ENCODE data around the gene MITF. TPM values are rescaled to one million over a fixed set of nuclear protein-coding genes. Genes with fewer than 3 reads are reported as not detected.

MITF gene
- polyA plus RNA-seq, 1 donor (not counting 4 experiments of a cell fraction or from before 2014, with no cell fraction given), result 2.7 TPM

DNA sequence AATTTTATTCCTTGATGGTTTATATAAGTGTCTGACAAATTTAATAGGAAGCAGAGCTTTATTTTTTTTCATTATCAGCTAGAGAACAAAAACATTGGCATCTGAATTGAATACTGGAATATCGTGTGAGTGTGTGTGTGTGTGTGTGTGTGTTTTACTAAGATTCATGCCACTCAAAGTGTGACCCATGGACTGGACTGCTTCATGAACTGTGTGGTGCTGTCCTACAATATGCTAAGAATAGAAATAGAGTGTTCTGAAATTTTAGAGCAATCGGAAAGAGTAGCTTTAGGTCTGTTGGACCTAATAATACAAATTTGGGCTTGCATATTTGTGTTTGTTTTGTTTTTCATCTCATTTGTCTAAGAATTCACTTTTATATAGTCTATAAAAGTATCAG, 89.6 kb downstream of the MITF start:
- no peak for TF ChIP-seq EZH2 (IDR thresholded peaks at IDR 0.05; ENCODE audit: low read length)
- TF ChIP-seq CTCF (optimal IDR thresholded peaks at IDR 0.05 in 1 of 3, IDR thresholded peaks at IDR 0.05 in 1 of 3, conservative IDR thresholded peaks at IDR 0.05 in 1 of 3; ENCODE audit: extremely low read depth in 1 of 3, insufficient read depth in 2 of 3, low read length in 3 of 3), result no peak
- Histone ChIP-seq H3K4me2 (ENCODE audit: control insufficient read depth, extremely low read depth, insufficient read depth, low read depth, low read length) (no peak overlapping the region), H3K27me3 (ENCODE audit: control insufficient read depth, extremely low read depth, insufficient read depth, low read length) (no peaks in the 10 kb centered on the region), H2AFZ (ENCODE audit: control insufficient read depth, low read length) (no peak overlapping the region), H3K4me3 (ENCODE audit: control insufficient read depth in 2 of 3, extremely low read depth in 1 of 3, insufficient read depth in 2 of 3, low read depth in 1 of 3, low read length in 3 of 3) (no peak overlapping the region), H3K9me1 (ENCODE audit: control insufficient read depth, extremely low read depth, insufficient read depth, low read length) (no peaks in the 10 kb centered on the region), H3K4me1 (ENCODE audit: control insufficient read depth, extremely low read depth, insufficient read depth, low read length) (no peaks in the 10 kb centered on the region), H4K20me1 (ENCODE audit: control insufficient read depth, extremely low read depth, insufficient read depth, low read length) (no peaks in the 10 kb centered on the region), H3K36me3 (ENCODE audit: control insufficient read depth in 2 of 2, extremely low read depth in 1 of 2, insufficient read depth in 2 of 2, low read length in 2 of 2) (no peaks in the 10 kb centered on the region), H3K79me2 (ENCODE audit: control insufficient read depth, insufficient read depth, low read length) (no peaks in the 10 kb centered on the region), H3K27ac (ENCODE audit: control insufficient read depth, insufficient read depth, low read length) (no peak overlapping the region), H3K9me3 (ENCODE audit: control insufficient read depth, low read depth, low read length) (no peaks in the 10 kb centered on the region), H3K9ac (ENCODE audit: control insufficient read depth, extremely low read depth, insufficient read depth, low read length) (no peak overlapping the region)
- dilution Hi-C loops (cut with MboI; ENCODE audit: extremely low pct_ligation_motif_present, low sequenced_read_pairs), result no loop called here
- no peak for FAIRE-seq
- DNase-seq (ENCODE audit: low read depth, low spot score), result no peak

DNA sequence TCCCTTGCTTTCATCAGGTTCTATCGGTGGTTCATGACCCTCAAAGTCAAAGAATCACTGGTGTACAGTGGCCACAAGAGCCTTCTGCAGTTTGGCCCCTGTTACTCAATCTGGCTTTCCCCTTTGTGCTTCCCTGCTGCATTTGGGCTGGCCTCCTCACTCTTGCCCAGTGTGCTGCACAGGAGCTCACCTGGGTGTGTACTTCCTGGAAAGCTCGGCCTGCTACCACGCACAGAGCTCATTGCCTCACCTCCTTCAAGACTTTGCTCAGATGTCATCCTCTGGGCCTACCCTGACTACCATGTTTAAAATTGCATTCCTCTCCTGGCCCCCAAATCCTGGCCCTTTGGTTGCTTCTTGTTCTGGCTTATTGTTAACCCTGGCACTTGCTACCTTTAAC, 90.9 kb downstream of the MITF start:
- H3K9ac ChIP-seq (ENCODE audit: control insufficient read depth, extremely low read depth, insufficient read depth, low read length), result no peak overlapping the region
- no peaks in the 10 kb centered on the region for H3K4me1 ChIP-seq (ENCODE audit: control insufficient read depth, extremely low read depth, insufficient read depth, low read length)
- H3K9me3 ChIP-seq (ENCODE audit: control insufficient read depth, low read depth, low read length), result no peaks in the 10 kb centered on the region
- H3K27me3 ChIP-seq (ENCODE audit: control insufficient read depth, extremely low read depth, insufficient read depth, low read length), result no peaks in the 10 kb centered on the region
- H2AFZ ChIP-seq (ENCODE audit: control insufficient read depth, low read length), result no peak overlapping the region
- FAIRE-seq, result no peak
- dilution Hi-C loops (cut with MboI; ENCODE audit: extremely low pct_ligation_motif_present, low sequenced_read_pairs), result no loop called here
- H3K36me3 ChIP-seq (ENCODE audit: control insufficient read depth in 2 of 2, extremely low read depth in 1 of 2, insufficient read depth in 2 of 2, low read length in 2 of 2), result no peaks in the 10 kb centered on the region
- DNase-seq (ENCODE audit: low read depth, low spot score), result no peak
- no peak overlapping the region for H3K4me2 ChIP-seq (ENCODE audit: control insufficient read depth, extremely low read depth, insufficient read depth, low read depth, low read length)
- H4K20me1 ChIP-seq (ENCODE audit: control insufficient read depth, extremely low read depth, insufficient read depth, low read length), result no peaks in the 10 kb centered on the region
- no peak overlapping the region for H3K27ac ChIP-seq (ENCODE audit: control insufficient read depth, insufficient read depth, low read length)
- H3K79me2 ChIP-seq (ENCODE audit: control insufficient read depth, insufficient read depth, low read length), result no peaks in the 10 kb centered on the region
- no peak for TF ChIP-seq EZH2 (IDR thresholded peaks at IDR 0.05; ENCODE audit: low read length)
- no peak for TF ChIP-seq CTCF (optimal IDR thresholded peaks at IDR 0.05 in 1 of 3, IDR thresholded peaks at IDR 0.05 in 1 of 3, conservative IDR thresholded peaks at IDR 0.05 in 1 of 3; ENCODE audit: extremely low read depth in 1 of 3, insufficient read depth in 2 of 3, low read length in 3 of 3)
- H3K4me3 ChIP-seq (ENCODE audit: control insufficient read depth in 2 of 3, extremely low read depth in 1 of 3, insufficient read depth in 2 of 3, low read depth in 1 of 3, low read length in 3 of 3), result no peak overlapping the region
- no peaks in the 10 kb centered on the region for H3K9me1 ChIP-seq (ENCODE audit: control insufficient read depth, extremely low read depth, insufficient read depth, low read length)

Measured in keratinocyte (primary cell).